Activated CD4-positive, alpha-beta T cell treated with anti-CD3 and anti-CD28 coated beads, Interleukin-2, amount 50 U/mL, for 1 hour (primary cell): ENCODE results near the gene GPD1.
"Not testable (repeated sequence)": the region's sequence is repeated elsewhere in the genome, so short reads cannot be mapped to it uniquely, and the experiment has no call there.

ENCODE experiments used
- DNase-seq: peaks from one replicate; pipeline ENCODE4 v3.0.0-alpha.2; 2020

GPD1 gene

GRCh38 chr12:50074936-50075807, 28.6 kb upstream of the GPD1 start:
- DNase-seq = peak; percentile 84

GRCh38 chr12:50075808-50076170, 28.0 kb upstream of the GPD1 start:
- no peak for DNase-seq

- no peak for DNase-seq
Observed at GRCh38 chr12:50077099-50077498, 26.7 kb upstream of the GPD1 start.

GRCh38 chr12:50078281-50078680, 25.5 kb upstream of the GPD1 start:
- DNase-seq = no peak

GRCh38 chr12:50079771-50080170, 24.0 kb upstream of the GPD1 start:
- DNase-seq = no peak

GRCh38 chr12:50081096-50081808, 22.6 kb upstream of the GPD1 start:
- DNase-seq = no peak

- DNase-seq = no peak
Observed at GRCh38 chr12:50082644-50083043, 21.2 kb upstream of the GPD1 start.

- DNase-seq = no peak
Observed at GRCh38 chr12:50083301-50083700, 20.5 kb upstream of the GPD1 start.

- DNase-seq = not testable (repeated sequence)
Observed at GRCh38 chr12:50084409-50084774, 19.4 kb upstream of the GPD1 start.

GRCh38 chr12:50084775-50085614, 18.8 kb upstream of the GPD1 start, which contains the start of gene SMARCD1:
TSS of gene SMARCD1 (plus strand) at chr12:50085342. CDS start at chr12:50085370, 28 bp downstream.
- peak; percentile 81 for DNase-seq

GRCh38 chr12:50085615-50086072, 18.2 kb upstream of the GPD1 start:
- no peak for DNase-seq

GRCh38 chr12:50086148-50086547, 17.7 kb upstream of the GPD1 start:
- DNase-seq = no peak

GRCh38 chr12:50087151-50087550, 16.7 kb upstream of the GPD1 start:
- DNase-seq = no peak

GRCh38 chr12:50087995-50088394, 15.8 kb upstream of the GPD1 start:
- no peak for DNase-seq

- peak; percentile 54 for DNase-seq
Observed at GRCh38 chr12:50088577-50089335, 15.1 kb upstream of the GPD1 start.

- DNase-seq = no peak
Observed at GRCh38 chr12:50089730-50090129, 14.1 kb upstream of the GPD1 start.

GRCh38 chr12:50090391-50090790, 13.4 kb upstream of the GPD1 start:
- DNase-seq = no peak

GRCh38 chr12:50097952-50098351, 5.9 kb upstream of the GPD1 start:
- no peak for DNase-seq

GRCh38 chr12:50099302-50100008, 4.4 kb upstream of the GPD1 start:
- no peak for DNase-seq

- no peak for DNase-seq
Observed at GRCh38 chr12:50100561-50100960, 3.2 kb upstream of the GPD1 start.

GRCh38 chr12:50101663-50102062, 2.1 kb upstream of the GPD1 start:
- DNase-seq = no peak

GRCh38 chr12:50102131-50102531, 1.7 kb upstream of the GPD1 start:
- DNase-seq = no peak
